Mammary epithelial cell (primary cell): ENCODE measurements around the gene IL9R.

Experiments
- CTCF ChIP-seq, 2 donors: IDR thresholded peaks in 1 of 2; conservative IDR thresholded peaks in 1 of 2; 2 replicates each; pipeline ENCODE4 v1.5.1; 2011 to 2012; ENCODE audit warnings: inconsistent platforms in 2 of 2, low read length in 2 of 2, mild to moderate bottlenecking in 2 of 2, control low read depth in 1 of 2, low read depth in 1 of 2; ENCODE audit not compliant: insufficient read depth in 1 of 2; ENCODE audit errors: extremely low read depth in 1 of 2
- EZH2 ChIP-seq: IDR thresholded peaks from 2 replicates; pipeline ENCODE4 v1.6.1; 2012; ENCODE audit warnings: low read length, inconsistent platforms, borderline replicate concordance

- TF ChIP-seq CTCF (conservative IDR thresholded peaks at IDR 0.05 in 1 of 2, IDR thresholded peaks at IDR 0.05 in 1 of 2; ENCODE audit: extremely low read depth in 1 of 2, insufficient read depth in 1 of 2, low read depth in 1 of 2, low read length in 2 of 2), result no peak
- no peak for TF ChIP-seq EZH2
Measured at GRCh38 chrX:156004740-156005139, 7.2 kb downstream of the IL9R start.
